Colon (tissue), 2 donors: Measurements from ENCODE around the gene ANKDD1A.

Experiments used
- FAIRE-seq: peaks from 2 replicates; lab custom pipeline; 2012; peaks lifted over from hg19 to GRCh38; lab: Jason Lieb, UNC
- donor health status: control.
- donor health status: control.

The ANKDD1A gene

DNA sequence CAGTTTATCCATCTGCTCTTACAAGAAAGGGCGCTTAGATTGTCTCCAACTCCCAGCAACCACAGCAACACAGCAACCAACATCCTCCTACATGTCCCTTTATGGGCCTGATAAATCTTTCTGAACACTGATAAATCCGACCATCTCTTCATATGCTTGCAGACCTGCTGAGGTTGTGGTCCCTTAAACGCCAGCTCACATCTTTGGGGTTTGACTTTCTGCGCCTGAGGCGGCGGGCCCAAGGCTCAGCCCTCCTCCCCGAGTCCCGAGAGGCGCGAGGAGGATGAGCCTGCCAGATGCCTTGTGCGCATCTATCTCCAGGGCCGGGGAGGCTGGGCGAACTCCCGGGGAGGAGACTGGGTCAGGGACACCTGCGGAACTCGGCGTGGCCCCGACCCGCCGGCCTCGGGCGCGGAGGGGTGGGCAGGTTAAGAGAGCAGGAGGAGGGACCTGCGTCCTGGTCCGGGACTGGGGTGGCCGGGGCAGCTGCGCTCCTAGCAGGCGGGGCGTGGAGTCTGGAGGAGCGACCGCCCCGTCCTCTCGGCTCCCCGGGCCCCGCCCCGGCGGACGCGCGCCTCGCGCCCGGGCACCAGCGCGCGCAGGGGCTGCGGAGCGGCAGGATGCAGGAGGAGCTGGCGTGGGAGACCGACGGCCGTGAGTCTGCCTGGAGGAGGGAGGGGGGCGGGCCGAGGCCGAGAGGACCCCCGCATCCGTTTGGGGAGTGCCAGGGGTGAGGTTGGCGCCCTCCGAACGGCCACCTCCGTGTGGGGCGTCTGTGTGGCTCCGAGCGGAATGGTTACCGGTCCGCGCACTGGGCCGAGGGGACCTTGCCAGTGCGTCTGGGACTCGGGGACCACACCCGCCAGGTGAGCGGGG, at the start of gene ANKDD1A:
TSS of gene ANKDD1A (plus strand) at position 592 of the 876 bp plus-strand sequence. CDS start at position 621, 29 bp downstream.
- FAIRE-seq: no peak

DNA sequence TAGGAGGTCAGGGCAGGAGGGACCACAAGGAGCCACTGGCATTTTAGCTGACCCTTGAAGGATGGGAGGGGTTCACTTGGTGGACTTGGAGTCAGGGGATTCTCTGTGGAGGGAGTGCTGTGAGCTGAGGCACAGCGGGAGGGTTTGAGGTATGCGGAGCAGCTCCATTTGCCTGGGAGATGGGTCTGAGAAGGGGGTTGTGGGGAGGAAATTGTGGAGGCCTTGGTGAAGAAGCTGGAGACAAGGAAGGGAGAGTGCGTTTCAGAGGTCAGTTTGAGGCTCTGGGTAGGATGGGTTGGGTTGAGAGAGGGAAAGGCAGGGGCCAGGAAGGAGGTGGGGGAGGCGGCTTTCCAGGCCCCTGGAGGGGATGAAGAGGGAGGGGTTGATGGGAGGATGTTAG, 49.7 kb upstream of the ANKDD1A start:
- no peak for FAIRE-seq

DNA sequence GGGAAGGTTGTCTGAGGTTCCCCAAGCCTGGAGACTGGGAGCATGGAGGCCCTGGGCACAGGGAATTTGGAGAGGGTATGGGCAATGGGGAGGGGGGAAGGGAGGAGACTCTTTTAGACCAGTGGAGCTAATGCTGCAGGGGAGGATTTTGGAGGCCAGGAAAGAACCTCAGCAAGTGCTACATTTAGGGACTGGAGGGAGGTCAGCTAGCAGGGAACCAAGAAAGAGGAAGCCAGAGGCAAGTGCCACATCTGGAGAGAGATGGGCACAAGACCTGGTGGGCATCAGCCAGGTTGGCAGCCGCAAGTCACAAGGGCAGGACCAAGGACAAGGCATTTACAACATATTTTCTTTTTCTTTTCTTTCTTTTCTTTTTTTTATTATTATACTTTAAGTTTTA, 49.3 kb upstream of the ANKDD1A start:
- FAIRE-seq: no peak

DNA sequence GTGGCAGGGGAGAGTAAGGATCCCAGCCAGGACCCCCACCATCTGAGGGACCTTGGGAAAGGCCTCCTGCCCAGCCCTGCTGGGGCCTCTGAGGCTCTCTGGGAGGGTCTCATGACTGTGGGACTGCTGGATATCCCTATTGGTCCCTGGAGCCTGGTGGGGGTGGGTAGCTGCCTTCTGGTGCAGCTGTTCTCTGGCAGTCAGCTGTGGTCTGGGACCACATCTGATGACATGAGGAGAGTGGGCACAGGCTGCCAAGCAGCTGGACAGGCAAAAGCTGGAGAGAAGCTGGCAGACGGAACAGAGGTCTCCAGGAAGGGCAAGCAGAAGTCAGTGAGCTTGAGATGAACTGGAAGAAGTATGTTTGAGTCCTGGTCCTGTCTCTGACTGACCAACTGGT, 47.6 kb upstream of the ANKDD1A start:
- FAIRE-seq: no peak

DNA sequence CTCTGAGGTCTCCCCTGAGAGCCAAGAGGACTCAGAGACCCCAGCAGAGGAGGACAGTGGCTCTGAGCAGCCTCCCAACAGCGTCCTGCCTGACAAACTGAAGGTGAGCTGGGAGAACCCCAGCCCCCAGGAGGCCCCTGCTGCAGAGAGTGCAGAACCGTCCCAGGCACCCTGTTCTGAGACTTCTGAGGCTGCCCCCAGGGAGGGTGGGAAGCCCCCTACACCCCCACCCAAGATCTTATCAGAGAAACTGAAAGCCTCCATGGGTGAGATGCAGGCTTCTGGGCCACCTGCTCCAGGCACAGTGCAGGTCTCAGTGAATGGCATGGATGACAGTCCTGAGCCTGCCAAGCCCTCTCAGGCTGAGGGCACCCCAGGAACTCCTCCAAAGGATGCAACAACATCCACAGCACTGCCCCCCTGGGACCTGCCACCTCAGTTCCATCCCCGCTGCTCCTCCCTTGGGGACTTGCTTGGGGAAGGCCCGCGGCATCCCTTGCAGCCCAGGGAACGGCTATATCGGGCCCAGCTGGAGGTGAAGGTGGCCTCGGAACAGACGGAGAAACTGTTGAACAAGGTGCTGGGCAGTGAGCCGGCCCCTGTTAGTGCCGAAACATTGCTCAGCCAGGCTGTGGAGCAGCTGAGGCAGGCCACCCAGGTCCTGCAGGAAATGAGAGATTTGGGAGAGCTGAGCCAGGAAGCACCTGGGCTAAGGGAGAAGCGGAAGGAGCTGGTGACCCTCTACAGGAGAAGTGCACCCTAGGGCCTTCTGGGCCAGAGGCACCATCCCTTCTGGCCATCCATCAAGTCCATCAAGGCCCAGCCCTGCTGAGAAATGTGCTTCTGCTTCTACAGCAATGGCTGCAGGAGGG, 46.3 kb upstream of the ANKDD1A start:
- no peak for FAIRE-seq

DNA sequence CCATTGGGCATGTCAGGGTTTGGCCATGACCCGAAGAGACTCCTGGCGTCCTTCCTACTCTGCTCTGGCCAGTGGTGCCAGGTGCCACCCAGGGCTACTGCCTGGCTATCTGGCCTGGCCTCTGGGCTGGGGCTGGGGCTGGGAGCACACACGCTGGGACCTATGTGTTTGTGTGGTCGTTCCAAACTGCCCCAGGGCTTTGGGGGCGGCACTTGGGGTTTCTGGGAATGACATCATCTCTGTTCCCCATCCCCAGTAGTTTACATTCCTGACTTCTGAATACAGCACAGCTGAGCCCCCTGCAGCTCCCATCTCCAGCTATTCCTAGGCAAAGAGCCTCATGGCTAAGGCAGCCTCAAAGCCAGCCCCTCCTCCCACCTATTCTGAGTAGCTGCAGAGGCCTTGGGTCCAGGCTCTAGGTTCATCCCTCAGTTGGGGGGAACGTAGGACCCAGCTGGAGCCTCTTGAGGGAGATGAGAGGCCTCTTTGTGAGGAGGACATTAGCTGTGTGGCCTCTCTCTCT, 45.6 kb upstream of the ANKDD1A start:
- FAIRE-seq: no peak

DNA sequence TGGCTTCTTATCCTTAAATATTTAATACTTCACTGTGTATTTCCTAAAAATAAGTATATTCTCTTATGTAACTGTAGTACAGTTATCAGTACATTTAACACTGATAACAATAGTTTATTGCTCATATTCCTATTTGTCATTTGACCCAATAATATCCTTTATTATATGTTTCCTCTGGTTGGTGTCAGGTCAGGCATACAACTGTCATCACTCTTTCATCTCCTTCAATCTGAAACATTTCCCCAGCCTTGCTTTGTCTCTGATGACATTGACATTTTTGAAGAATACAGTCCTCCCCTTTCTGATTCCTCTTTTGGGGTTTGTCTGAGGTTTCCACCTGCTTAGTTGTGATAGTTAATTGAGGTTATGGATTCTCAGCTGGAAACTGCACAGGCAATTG, 42.2 kb upstream of the ANKDD1A start:
- no peak for FAIRE-seq

DNA sequence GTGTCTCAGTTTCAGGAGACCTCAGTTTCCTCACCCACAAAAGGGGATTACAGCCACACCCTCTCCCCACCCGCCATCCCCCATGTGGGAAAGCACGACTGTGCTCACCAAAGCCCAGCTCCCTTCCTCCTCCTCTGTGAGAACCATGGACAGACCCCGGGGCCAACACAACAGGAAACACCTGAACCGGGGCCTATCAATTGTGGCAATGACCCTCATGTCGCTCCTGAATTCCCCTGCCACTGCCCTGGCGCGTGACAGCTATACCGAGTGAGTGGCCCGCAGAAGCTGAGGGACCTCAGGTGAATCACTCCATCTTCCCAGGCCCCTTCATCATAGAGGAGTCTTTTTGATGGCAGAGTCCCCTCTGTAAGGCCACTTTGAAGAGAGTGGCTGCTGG, 41.3 kb upstream of the ANKDD1A start:
- no peak for FAIRE-seq

DNA sequence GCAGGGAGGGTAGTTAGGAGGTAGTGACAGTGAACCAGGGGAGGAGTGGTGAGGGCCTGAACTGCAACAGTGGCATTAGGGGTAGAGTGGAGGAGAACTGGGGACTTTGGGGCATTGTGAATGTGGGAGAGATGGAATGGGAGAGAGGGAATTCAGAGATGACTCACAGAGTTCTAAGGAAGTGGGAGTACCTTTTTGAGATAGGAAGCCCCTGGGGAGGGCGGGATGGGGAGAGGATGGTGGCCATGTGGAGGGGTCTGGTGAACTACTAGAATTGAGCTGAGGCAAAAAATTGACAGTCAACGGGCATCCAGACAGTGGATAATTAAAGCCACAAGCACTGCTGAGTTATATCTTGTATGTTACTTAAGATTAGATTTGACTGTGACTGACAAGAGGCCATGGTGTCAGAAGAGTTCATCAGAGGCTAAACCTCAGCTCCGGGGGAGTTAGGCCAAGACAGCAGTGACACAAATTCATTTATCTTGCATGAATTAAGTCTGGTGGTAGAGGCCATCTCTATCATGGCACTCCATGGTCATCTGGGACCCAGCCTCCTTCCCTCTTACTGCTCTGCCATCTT, 36.0 kb upstream of the ANKDD1A start:
- FAIRE-seq: no peak

DNA sequence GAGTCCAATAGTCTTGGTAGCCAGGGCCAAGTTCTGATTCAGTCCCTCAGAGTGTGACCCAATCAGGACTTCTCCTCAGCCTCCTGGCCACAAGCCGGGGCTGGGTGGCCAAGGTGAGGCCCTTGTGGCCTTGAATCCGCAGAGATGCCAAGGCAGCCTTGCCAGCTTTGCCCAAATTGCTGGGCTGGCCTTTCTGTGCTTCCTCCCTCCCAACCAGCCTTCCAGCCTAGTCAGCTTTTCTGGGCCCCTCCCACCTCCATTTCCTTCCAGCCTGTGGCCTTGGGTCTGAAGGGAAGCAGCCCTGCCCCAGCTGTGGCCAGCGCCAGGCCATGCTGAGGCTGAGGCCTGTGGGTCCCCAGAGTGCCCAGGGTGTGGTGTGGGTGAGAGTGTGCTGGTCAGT, 34.3 kb upstream of the ANKDD1A start:
- FAIRE-seq: no peak

DNA sequence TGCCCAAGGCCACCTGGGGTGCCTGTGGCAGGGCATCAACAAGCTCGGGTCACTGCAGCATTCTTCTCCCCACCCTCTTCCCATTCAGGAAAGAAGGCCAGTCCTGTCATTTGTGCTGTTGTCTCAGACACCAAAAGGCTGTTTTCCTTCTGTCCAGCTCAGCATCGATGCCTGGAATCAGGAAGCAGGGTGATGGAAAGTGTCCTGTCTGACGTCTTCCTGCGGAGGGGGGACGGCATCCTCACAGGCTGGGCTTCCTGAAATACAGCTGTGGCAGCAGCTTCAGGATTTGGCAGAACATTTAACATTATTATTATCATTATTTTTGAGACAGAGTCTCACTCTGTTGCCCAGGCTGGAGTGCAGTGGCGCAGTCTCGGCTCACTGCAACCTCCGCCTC, 33.0 kb upstream of the ANKDD1A start:
- FAIRE-seq: no peak

DNA sequence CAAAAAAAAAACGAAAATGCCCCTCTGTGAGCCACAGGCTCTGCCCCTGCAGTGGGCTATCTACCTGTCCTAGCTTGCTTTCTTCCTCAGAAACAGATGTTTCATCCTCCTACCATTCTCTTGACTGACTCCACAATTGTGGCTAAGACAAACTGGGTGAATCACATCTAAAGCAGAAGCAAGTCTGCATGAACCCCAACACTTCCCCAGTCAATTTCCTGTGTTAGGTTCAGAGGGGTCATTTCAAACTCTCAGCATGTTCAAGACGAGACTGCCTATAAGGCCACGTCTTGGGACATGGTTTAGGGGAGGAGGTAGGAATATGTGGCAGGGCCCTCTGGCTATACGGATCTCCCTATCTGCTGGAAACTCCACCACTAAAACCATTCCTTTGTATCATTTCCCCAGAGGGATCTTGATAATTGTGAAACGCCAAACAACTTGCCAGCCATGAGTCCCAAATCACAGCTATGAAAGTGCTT, 28.6 kb upstream of the ANKDD1A start:
- FAIRE-seq: no peak

DNA sequence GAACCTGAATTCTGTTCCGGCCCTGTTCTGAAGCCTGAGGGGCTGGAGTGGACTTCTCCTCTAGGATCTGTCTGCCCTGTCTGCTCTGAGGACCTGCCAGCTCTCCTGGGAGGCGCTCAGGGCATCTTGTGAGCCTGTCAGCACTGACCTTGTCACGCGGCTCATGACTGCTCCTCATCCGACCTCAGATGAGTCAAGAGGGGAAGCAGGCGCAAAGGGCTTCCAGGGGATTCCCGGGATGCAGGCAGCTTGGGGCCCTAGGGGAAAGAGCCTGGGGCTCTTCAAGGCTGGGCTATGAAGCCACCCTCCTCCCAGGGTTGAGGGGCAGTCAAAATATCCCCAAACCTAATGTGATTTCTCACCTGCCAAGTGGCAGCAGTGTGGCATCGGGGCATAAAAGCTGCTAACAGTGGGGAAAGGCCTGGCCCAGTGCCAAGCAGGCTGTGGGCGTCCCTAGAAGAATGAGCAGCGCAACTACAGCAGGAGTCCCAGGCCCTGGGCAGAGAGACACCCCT, 27.6 kb upstream of the ANKDD1A start:
- FAIRE-seq: no peak

DNA sequence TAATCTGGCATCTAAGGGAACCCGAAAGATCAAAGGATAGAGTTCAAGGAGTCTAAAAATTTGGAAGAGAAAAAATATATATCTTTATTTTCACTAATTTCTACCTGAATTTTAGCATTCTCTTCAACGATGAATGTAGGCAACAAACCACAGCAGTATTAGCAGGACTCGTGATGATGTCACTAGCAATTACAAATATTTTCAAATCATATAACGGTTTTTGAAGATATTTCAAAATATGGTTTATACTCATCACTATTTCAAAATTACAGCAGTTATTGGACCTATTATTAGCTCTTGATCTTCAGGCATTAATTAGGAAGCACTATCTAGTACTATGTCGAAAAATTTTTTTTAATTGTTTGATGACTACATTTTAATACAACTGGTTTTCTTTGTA, 27.0 kb upstream of the ANKDD1A start:
- no peak for FAIRE-seq

DNA sequence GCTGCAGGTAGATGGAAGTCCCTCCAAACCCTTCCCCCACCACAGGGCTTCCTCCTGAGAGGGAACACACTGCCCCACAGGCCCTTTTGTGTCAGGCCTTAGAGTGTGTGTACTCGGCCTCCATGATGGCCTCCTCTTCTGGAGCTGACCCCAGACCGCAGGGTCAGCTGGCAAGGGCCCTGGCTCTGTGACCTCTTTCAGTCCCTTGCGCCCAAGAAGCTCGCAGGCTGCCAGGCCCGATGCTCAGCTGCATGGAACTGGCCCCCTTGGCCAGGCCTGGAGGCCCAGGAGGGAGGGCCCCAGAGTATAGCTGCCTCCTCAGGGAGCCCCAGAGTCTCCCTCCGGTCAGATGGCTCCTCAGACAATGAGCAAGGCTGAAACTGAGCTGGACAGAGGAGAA, 23.4 kb upstream of the ANKDD1A start:
- no peak for FAIRE-seq

DNA sequence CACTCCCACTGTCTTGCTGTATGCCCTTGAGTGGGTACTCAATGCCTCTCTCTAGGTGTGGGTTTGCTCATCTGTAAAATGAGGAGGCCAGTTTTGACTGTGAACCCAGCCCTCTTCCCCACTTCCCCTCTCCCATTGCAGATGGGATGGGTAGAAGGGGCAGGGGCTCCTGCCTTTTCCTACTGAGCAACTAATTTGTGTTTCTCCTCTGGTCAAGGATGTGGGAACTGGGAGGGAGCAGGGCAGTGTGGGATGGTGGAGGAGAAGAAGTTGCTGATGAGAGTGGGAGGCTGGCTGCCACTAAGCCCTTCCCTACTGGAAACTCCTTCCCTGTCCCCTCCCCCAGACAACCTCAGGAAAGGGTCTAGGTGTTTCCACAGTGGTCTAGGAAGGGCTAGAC, 20.1 kb upstream of the ANKDD1A start:
- FAIRE-seq: no peak

DNA sequence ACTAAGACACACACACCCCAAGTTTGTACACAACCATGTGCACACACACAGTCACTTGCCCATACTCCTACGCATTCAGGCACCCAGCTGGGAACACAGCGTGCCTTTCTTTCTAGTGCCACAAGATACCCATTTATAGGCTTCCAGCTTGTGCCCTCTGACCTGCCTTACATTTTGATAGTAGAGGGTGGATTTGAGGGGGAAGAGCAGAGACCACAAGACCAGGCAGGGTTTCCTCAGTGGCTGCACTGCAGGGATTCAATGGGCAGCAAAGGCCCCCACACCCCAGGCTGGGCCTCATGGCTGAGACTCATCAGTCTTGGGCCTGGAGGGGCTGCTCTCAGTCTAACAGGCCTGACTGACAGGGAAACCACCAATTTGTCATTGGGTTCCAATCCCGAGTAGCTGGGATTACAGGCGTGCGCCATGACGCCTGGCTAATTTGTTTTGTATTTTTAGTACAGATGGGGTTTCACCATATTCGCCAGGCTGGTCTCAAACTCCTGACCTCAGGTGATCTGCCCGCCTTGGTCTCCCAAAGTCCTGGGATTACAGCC, 18.8 kb upstream of the ANKDD1A start:
- FAIRE-seq: no peak

DNA sequence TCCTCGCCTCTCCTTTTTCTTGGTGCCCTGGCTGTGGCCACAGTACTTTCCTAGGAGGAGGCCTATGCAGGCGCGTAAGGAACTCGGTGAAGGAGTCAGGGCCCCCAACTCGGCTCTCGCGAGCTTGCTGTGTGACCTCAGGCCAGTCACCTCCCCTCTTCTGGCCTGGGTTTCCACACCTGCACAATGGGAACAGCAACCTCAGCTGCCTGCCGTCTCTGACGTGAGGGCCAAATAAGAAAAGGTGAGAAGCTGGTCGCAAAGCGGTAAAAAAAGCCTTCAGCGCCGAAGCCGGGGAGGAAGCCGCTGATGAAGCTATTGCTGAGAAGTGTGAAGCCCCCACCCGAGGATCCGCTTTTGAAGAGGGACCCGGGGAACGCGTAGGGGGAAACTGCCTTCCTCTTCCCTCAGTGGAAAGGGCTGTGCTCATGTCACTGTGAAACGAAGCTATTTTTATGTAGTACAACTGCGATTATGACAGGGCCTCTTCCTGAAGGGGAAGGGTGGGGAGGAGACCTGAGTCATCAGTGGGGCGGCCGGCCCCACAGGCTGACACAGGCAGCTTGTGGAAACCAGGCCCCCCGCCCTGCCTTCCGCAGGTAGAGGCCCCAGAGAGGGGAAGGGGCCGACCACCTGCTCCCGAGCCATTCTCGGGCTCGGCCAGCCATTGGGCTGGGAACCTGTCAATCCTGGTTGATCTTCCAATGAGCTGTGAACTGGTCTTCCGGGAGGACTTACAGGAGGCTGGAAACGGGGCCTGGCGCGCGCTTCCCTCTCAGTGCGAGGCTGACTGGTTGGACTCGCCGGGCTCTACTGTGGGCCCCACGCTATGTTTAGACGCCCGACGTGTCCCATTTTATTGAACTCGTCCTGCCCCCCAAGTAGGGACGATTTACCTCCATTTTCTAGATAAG, 18.0 kb upstream of the ANKDD1A start:
- FAIRE-seq: no peak

DNA sequence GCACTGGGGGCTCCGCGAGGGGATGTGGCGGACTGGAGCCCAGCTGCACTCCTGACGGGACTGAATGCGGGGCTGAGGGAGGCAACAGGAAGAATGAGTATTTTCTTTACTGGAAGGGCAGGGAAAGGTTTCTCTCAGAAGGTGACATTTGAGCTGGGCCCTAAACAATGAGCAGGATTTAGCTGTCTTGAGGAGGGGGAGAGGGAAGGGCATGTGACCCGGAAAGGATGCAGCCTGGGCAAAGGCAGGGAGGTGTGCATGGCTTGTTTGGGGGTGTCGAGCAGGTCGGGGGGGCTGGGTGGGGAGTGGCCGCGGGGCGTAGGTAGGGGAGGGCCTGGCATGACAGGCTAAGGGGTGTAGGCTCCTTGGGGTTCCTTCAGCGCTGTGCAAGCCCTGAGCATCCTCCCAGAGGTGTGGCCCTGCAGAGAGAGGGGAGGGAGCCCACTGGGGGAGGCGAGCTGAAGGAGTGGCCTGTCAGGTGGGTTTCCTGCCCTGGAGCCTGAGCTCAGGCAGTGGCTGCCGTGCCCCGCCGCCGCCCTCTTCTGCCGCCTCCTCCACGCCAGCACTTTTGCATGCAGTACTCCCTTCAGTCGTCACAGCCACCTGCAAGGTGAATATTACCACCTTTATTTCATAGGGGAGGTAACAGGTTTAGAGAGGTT, 17.2 kb upstream of the ANKDD1A start:
- no peak for FAIRE-seq
